Fibroblast of peridontal ligament (primary cell): ENCODE measurements around the gene CIBAR2.

Experiments used
- DNase-seq: peaks from one replicate; pipeline ENCODE4 v3.0.0-alpha.2; 2010; ENCODE audit errors: extremely low read depth

The CIBAR2 gene

GRCh38 chr16:85103114-85104079 lies 8.9 kb downstream of the CIBAR2 start:
- DNase-seq: no peak

GRCh38 chr16:85101956-85102630 lies 10.2 kb downstream of the CIBAR2 start:
- peak; percentile 16 for DNase-seq

GRCh38 chr16:85100265-85100664 lies 12.0 kb downstream of the CIBAR2 start:
- DNase-seq: no peak

- no peak for DNase-seq
Observed at GRCh38 chr16:85098565-85098964, 13.7 kb downstream of the CIBAR2 start.

GRCh38 chr16:85096921-85097320 lies 15.4 kb downstream of the CIBAR2 start:
- DNase-seq: no peak

GRCh38 chr16:85094812-85095211 lies 17.5 kb downstream of the CIBAR2 start:
- DNase-seq: no peak

GRCh38 chr16:85094176-85094805 lies 18.0 kb downstream of the CIBAR2 start:
- no peak for DNase-seq

- DNase-seq: no peak
Observed at GRCh38 chr16:85093705-85094104, 18.6 kb downstream of the CIBAR2 start.

- no peak for DNase-seq
Observed at GRCh38 chr16:85092851-85093250, 19.4 kb downstream of the CIBAR2 start.

- no peak for DNase-seq
Observed at GRCh38 chr16:85092309-85092708, 20.0 kb downstream of the CIBAR2 start.

GRCh38 chr16:85091522-85091910 lies 20.8 kb downstream of the CIBAR2 start:
- no peak for DNase-seq

- DNase-seq: peak; percentile 29
Observed at GRCh38 chr16:85090873-85091521, 21.3 kb downstream of the CIBAR2 start.

- DNase-seq: peak; percentile 5
Observed at GRCh38 chr16:85090181-85090580, 22.1 kb downstream of the CIBAR2 start.

- no peak for DNase-seq
Observed at GRCh38 chr16:85089525-85089924, 22.7 kb downstream of the CIBAR2 start.

GRCh38 chr16:85088570-85089199 lies 23.6 kb downstream of the CIBAR2 start:
- DNase-seq: no peak

- no peak for DNase-seq
Observed at GRCh38 chr16:85087899-85088569, 24.2 kb downstream of the CIBAR2 start.

GRCh38 chr16:85086347-85087291 lies 25.7 kb downstream of the CIBAR2 start:
- DNase-seq: peak; percentile 64

GRCh38 chr16:85085721-85086120 lies 26.6 kb downstream of the CIBAR2 start:
- no peak for DNase-seq

GRCh38 chr16:85084841-85085510 lies 27.3 kb downstream of the CIBAR2 start:
- DNase-seq: no peak
